Mucosa of descending colon (tissue), 3 donors: ENCODE results near the gene ST6GALNAC3. TPM values are rescaled to one million over a fixed set of nuclear protein-coding genes. Genes with fewer than 3 reads are reported as not detected.
"Not testable (repeated sequence)": the region's sequence is repeated elsewhere in the genome, so short reads cannot be mapped to it uniquely, and the experiment has no call there.

Source experiments
- ATAC-seq: fragments of 200-7000 bp; cut with Tn5 transposase; one replicate; pipeline ENCODE4 v1.9.1; 2020; ENCODE audit warnings: mild to moderate bottlenecking, moderate library complexity
- DNase-seq, 3 donors: peaks; one replicate each; pipeline ENCODE4 v3.0.0-alpha.2; 2020
- H3K36me3 ChIP-seq: fragments of 200-600 bp; one replicate; pipeline ENCODE4 v1.8.0; 2021; ENCODE audit warnings: low read depth, mild to moderate bottlenecking
- H3K4me1 ChIP-seq: fragments of 200-600 bp; one replicate; pipeline ENCODE4 v1.8.0; 2021; ENCODE audit warnings: low read depth, mild to moderate bottlenecking
- H3K4me3 ChIP-seq: fragments of 200-600 bp; one replicate; pipeline ENCODE4 v1.8.0; 2021; ENCODE audit warnings: mild to moderate bottlenecking
- H3K9me3 ChIP-seq: fragments of 200-600 bp; one replicate; pipeline ENCODE4 v1.8.0; 2021; ENCODE audit warnings: mild to moderate bottlenecking
- intact Hi-C, 2 donors: fragments of 100-400 bp; cut with DNase I in 1 of 2; cut with micrococcal nuclease in 1 of 2; formaldehyde crosslinking; loops; one replicate each; pipeline versions ENCODE4 v1.11.0 to v1.11.1; 2022; cut with DNase I, micrococcal nuclease
- total RNA-seq, 3 donors: library from RNA; stranded (reverse); fragmentation: NEBNext Ultra II Directional in 2 of 3; extraction: Animal tissue kit (Norgen Biotek cat#: 25700) in 2 of 3; gene quantifications; one replicate each; pipeline versions ENCODE4 v1.2.1 to v1.2.4, GENCODE V29; 2021 to 2023
- TF ChIP-seq, protein P1 (sequence below): fragments of 200-600 bp; IDR thresholded peaks from one replicate; pipeline ENCODE4 v1.8.0; 2022; ENCODE audit warnings: antibody characterized with exemption, mild to moderate bottlenecking
- donor health status: DM: no; HTN: no; CAD: no; lungs with moderate emphysema.
- donor health status: DM: no; HTN: no; CAD: no.
- donor health status: DM: no; HTN: yes; CAD: no.

Gene ST6GALNAC3
- total RNA-seq, 3 donors from 2014 or later: 5.4 to 9.0 (median 6.7) TPM

DNA sequence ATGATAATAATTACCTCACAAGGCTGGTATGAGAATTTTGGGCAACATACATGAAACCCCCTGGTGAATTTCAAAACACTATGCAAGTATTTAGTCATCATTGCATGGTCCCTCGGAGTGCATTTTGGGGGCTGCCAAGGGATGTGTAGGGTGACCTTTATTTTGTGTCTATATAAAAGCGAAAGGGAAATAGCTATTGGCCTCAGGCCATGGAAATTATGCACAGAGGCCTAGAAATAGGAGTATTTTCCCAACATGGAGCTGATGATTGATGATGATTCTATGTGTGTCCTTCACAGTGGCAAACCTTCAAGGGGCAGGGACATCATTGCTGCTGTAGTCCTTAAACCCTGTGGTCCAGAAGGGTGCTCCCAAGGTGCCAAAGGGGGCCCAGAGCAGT lies 265.5 kb downstream of the ST6GALNAC3 start:
- no peaks in the 10 kb centered on the region for H3K4me1 ChIP-seq
- DNase-seq (no peak), ATAC-seq (no peak)
- H3K36me3 ChIP-seq: no peaks in the 10 kb centered on the region
- no peak overlapping the region for H3K4me3 ChIP-seq
- H3K9me3 ChIP-seq: no peaks in the 10 kb centered on the region
- intact Hi-C loops: no loop called here
- TF ChIP-seq, protein P1, sequence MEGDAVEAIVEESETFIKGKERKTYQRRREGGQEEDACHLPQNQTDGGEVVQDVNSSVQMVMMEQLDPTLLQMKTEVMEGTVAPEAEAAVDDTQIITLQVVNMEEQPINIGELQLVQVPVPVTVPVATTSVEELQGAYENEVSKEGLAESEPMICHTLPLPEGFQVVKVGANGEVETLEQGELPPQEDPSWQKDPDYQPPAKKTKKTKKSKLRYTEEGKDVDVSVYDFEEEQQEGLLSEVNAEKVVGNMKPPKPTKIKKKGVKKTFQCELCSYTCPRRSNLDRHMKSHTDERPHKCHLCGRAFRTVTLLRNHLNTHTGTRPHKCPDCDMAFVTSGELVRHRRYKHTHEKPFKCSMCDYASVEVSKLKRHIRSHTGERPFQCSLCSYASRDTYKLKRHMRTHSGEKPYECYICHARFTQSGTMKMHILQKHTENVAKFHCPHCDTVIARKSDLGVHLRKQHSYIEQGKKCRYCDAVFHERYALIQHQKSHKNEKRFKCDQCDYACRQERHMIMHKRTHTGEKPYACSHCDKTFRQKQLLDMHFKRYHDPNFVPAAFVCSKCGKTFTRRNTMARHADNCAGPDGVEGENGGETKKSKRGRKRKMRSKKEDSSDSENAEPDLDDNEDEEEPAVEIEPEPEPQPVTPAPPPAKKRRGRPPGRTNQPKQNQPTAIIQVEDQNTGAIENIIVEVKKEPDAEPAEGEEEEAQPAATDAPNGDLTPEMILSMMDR: no peak

DNA sequence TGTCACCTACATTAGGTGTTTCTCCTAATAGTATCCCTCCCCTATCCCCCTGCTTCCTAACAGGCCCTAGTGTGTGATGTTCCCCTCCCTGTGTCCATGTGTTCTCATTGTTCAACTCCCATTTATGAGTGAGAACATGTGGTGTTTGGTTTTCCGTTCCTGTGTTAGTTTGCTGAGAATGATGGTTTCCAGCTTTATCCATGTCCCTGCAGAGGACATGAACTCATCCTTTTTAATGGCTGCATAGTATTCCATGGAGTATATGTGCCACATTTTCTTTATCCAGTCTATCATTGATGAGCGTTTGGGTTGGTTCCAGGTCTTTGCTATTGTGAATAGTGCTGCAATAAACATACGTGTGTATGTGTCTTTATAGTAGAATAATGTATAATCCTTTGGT lies 267.3 kb downstream of the ST6GALNAC3 start:
- DNase-seq, H3K4me3 ChIP-seq, H3K36me3 ChIP-seq, intact Hi-C loops, H3K4me1 ChIP-seq, H3K9me3 ChIP-seq, ATAC-seq: not testable (repeated sequence)

DNA sequence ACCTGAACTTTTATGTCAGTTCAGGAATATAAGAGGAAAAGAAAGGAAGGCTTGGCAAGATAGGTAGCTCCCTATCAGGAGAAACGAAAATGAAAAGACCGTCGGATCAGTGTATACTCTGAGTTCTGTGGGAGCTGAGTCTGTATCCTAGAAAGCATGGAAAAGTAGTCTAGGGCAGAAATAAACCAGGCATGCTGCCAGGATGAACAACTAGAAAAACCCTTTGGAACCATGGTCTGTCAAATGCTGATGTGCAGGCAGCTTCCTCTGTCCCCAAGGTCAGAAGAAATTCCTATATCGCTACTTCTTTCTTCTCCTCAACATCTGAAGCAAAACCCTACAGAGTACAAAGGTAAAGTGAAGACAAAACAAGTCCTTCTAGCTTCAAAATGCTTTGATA lies 268.8 kb downstream of the ST6GALNAC3 start:
- ATAC-seq (no peak), DNase-seq (no peak)
- no peaks in the 10 kb centered on the region for H3K36me3 ChIP-seq
- H3K4me1 ChIP-seq: no peaks in the 10 kb centered on the region
- no peaks in the 10 kb centered on the region for H3K9me3 ChIP-seq
- TF ChIP-seq, protein P1: no peak
- intact Hi-C loops: no loop called here
- no peak overlapping the region for H3K4me3 ChIP-seq

DNA sequence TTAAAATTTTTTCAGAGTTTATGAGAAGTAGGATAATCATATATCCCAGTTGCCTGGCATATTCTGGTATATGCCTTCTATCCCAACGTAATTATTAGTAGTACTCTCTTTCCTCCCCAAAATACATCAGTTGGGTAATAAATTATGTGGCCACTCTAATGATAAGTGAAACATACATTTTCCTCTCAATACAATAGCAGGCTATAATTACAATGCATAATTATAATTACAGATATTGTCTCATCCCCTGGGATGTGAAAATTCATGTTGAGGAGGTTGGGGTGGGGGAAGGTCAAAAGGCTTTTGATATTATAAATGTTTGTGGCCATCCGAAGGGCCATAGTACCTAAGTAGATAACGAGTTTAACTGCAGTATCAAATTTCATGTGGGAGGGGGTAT lies 277.1 kb downstream of the ST6GALNAC3 start:
- TF ChIP-seq, protein P1: no peak
- no peak for ATAC-seq
- intact Hi-C loops: no loop called here
- Histone ChIP-seq H3K36me3 (no peaks in the 10 kb centered on the region), H3K4me3 (no peak overlapping the region), H3K4me1 (no peaks in the 10 kb centered on the region), H3K9me3 (no peaks in the 10 kb centered on the region)
- no peak for DNase-seq

DNA sequence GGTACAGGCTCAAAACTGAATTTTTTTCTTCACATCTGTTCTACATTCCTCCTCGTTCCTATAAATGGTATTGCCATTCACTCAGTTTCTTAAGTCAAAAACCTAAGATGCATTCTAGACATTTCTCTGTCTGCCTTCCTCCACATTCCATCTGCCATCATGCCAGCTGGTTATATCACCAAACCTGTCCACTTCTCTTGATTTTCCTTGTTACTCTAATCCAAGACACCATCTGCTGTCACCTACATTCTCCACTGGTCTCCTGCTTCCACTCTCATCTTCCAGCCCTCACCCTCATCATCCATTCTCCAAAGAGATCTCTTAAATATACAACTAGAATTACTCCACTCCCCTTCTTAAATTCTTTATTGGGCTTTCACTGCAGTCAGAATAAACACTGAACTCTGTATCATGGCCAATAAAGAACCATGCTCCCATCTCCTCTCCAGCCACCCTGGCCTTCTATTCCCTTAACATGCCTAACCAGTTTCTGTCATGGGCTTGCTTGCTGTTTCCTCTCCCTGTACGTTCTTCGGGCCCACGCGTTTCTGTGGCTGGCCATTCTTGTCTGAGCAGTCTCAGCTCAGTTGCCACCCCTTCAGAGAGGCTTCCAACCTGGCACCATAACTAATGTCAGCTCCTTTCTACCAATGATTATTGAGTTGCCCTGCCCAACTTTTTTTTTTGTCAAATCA lies 278.3 kb downstream of the ST6GALNAC3 start:
- Histone ChIP-seq H3K4me1 (no peaks in the 10 kb centered on the region), H3K9me3 (no peaks in the 10 kb centered on the region), H3K4me3 (no peak overlapping the region), H3K36me3 (no peaks in the 10 kb centered on the region)
- intact Hi-C loops: no loop called here
- TF ChIP-seq, protein P1: no peak
- ATAC-seq (no peak), DNase-seq (no peak)

DNA sequence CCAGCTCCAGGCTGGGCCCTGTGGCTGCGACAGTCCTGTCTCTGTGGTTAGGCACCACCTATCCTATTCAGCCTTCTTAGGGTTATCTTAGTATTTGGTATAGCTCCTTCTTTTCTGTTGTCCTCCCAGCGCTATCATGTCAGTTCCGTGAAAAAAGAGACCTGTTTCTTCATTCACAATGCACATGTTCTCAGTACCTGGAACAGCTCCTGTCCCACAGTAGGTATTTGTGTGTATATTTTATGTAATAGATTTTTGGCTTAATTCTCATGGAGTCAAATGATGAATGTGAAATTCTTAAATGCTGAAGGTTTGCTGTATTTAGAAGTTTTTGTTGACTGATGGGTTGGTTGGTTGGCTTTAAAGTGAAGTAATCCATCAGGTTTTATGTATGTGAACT lies 279.7 kb downstream of the ST6GALNAC3 start:
- Histone ChIP-seq H3K36me3 (no peaks in the 10 kb centered on the region), H3K4me3 (no peak overlapping the region), H3K9me3 (no peaks in the 10 kb centered on the region), H3K4me1 (no peaks in the 10 kb centered on the region)
- no peak for ATAC-seq
- TF ChIP-seq, protein P1: no peak
- intact Hi-C loops: no loop called here
- DNase-seq: no peak
